ENCODE measurements around the gene IL13RA2. TPM values are rescaled to one million over a fixed set of nuclear protein-coding genes. Genes with fewer than 3 reads are reported as not detected.

The IL13RA2 gene
- polyA plus RNA-seq, 1 of the 3 experiments (the other 2 are of a cell fraction) = 8.1 TPM

GRCh38 chrX:114962209-114962608 lies 55.2 kb downstream of the IL13RA2 start:
- ChIA-PET POLR2A (no interaction called here), CTCF (interaction anchor here (1.2 kb wide), 1 partner anchor 185 kb away, joined by 3 read pairs; no protein-coding TSS in a partner anchor)
- Histone ChIP-seq H3K9me3 (no peaks in the 10 kb centered on the region), H4K20me1 (ENCODE audit: insufficient read depth) (no peaks in the 10 kb centered on the region), H3K4me1 (ENCODE audit: control insufficient read depth in 1 of 2, insufficient read depth in 2 of 2, low read depth in 1 of 2, low read length in 1 of 2) (no peaks in the 10 kb centered on the region), H3K4me3 (ENCODE audit: low read depth in 2 of 2, low read length in 1 of 2) (no peak overlapping the region), H3F3A (replicated peaks; ENCODE audit: insufficient read depth) (no peaks in the 10 kb centered on the region), H3K27me3 (ENCODE audit: insufficient read depth) (no peaks in the 10 kb centered on the region), H3K79me2 (ENCODE audit: insufficient read depth) (no peaks in the 10 kb centered on the region), H2AFZ (ENCODE audit: low read depth) (no peak overlapping the region), H3K36me3 (replicated peaks in 1 of 2; ENCODE audit: control insufficient read depth in 1 of 2, insufficient read depth in 2 of 2, low read length in 1 of 2) (no peaks in the 10 kb centered on the region), H3K4me2 (no peak overlapping the region), H3K9me2 (no peaks in the 10 kb centered on the region), H3K9ac (no peak overlapping the region), H3K27ac (ENCODE audit: low read depth in 2 of 2, low read length in 1 of 2) (no peak overlapping the region)
- no peak for DNase-seq
- TF ChIP-seq NFIC (IDR thresholded peaks at IDR 0.05; ENCODE audit: borderline replicate concordance) (0 out of 2 replicates have a peak, but pooled peaks have one; percentile 18), RFX5 (IDR thresholded peaks at IDR 0.05; ENCODE audit: low read length) (no peak)

- ChIA-PET POLR2A (no interaction called here), CTCF (interaction anchor here (0.9 to 1.8 kb wide), 8 partner anchors 22 to 615 kb away, joined by 3 to 9 read pairs (median 4); no protein-coding TSS in a partner anchor)
- TF ChIP-seq RXRA (IDR thresholded peaks at IDR 0.05; ENCODE audit: borderline replicate concordance, low read depth) = no peak
- TF ChIP-seq PBX3 (IDR thresholded peaks at IDR 0.05) = no peak
- no peak for TF ChIP-seq ZBTB33 (IDR thresholded peaks at IDR 0.05; ENCODE audit: borderline replicate concordance, low read depth)
- no peak for TF ChIP-seq NRF1 (IDR thresholded peaks at IDR 0.05; ENCODE audit: low read depth, low read length)
- TF ChIP-seq SMC3 (IDR thresholded peaks at IDR 0.05; ENCODE audit: low read depth, low read length) = peak; percentile 37
- TF ChIP-seq CTCF (IDR thresholded peaks at IDR 0.05) = peak; percentile 73
- peak; percentile 65 for TF ChIP-seq RAD21 (IDR thresholded peaks at IDR 0.05; ENCODE audit: low read length)
- no peak for TF ChIP-seq ELF1 (IDR thresholded peaks at IDR 0.05)
- no peak for TF ChIP-seq JUND (IDR thresholded peaks at IDR 0.05)
- no peaks in the 10 kb centered on the region for H3K9me2 ChIP-seq
- no peaks in the 10 kb centered on the region for H3K9me3 ChIP-seq
- H3K4me1 ChIP-seq (ENCODE audit: control insufficient read depth in 1 of 2, insufficient read depth in 2 of 2, low read depth in 1 of 2, low read length in 1 of 2) = no peaks in the 10 kb centered on the region
- no peaks in the 10 kb centered on the region for H4K20me1 ChIP-seq (ENCODE audit: insufficient read depth)
- H3K4me3 ChIP-seq (ENCODE audit: low read depth in 2 of 2, low read length in 1 of 2) = no peak overlapping the region
- no peak overlapping the region for H3K4me2 ChIP-seq
- no peaks in the 10 kb centered on the region for H3K36me3 ChIP-seq (replicated peaks in 1 of 2; ENCODE audit: control insufficient read depth in 1 of 2, insufficient read depth in 2 of 2, low read length in 1 of 2)
- H3F3A ChIP-seq (replicated peaks; ENCODE audit: insufficient read depth) = no peaks in the 10 kb centered on the region
- H3K79me2 ChIP-seq (ENCODE audit: insufficient read depth) = no peaks in the 10 kb centered on the region
- peak; percentile 24 for DNase-seq
- H3K27ac ChIP-seq (ENCODE audit: low read depth in 2 of 2, low read length in 1 of 2) = no peak overlapping the region
- no peak overlapping the region for H3K9ac ChIP-seq
- no peak overlapping the region for H2AFZ ChIP-seq (ENCODE audit: low read depth)
- no peaks in the 10 kb centered on the region for H3K27me3 ChIP-seq (ENCODE audit: insufficient read depth)
These were observed 57.7 kb downstream of the IL13RA2 start for GRCh38 chrX:114959729-114960128.

Small RNAs within 50 kb of the gene (small RNA-seq; reads per million reads assigned to genes)
- 0 reads per million in 7 experiments for gene RNU6-648P

Other genes with a start within 250 kb of the IL13RA2 start
- not detected in 2 replicates for gene RBMXL3, start 171.8 kb upstream of the IL13RA2 start, polyA plus RNA-seq (2012; rRNA removed)
- 1.7 and 2.3 TPM in 2 replicates for gene LRCH2, start 216.5 kb upstream of the IL13RA2 start, polyA plus RNA-seq (2012; rRNA removed)